ENCODE results near the gene ASTN1. TPM values are rescaled to one million over a fixed set of nuclear protein-coding genes. Genes with fewer than 3 reads are reported as not detected.

The ASTN1 gene
- total and polyA plus RNA-seq, 2 of the 4 experiments (the other 2 are of a cell fraction) = under 0.01 to 0.07 TPM

- no peak overlapping the region for H2BK120ac ChIP-seq (ENCODE audit: low read depth, low read length)
- POLR2A ChIA-PET (ENCODE audit: unreplicated experiment) = no interaction called here
- no peak overlapping the region for H3K4me3 ChIP-seq (ENCODE audit: insufficient read depth, low read depth, low read length)
- H4K8ac ChIP-seq (ENCODE audit: low read depth in 2 of 2, low read length in 2 of 2) = no peak overlapping the region
- H3K14ac ChIP-seq (replicated peaks; ENCODE audit: low read depth, low read length) = no peak overlapping the region
- H4K91ac ChIP-seq (ENCODE audit: insufficient read depth, low read depth, low read length) = no peak overlapping the region
- H4K20me1 ChIP-seq (ENCODE audit: insufficient read depth, low read length) = no peaks in the 10 kb centered on the region
- H2AK9ac ChIP-seq (replicated peaks; ENCODE audit: low read depth, low read length, poor library complexity) = no peak overlapping the region
- ATAC-seq (ENCODE audit: low read depth) (no peak), DNase-seq (no peak)
- no peaks in the 10 kb centered on the region for H3K9me3 ChIP-seq (ENCODE audit: control insufficient read depth, insufficient read depth, low read length)
- dilution Hi-C loops (cut with HindIII; ENCODE audit: low sequenced_read_pairs, unreplicated experiment) (no loop called here), intact Hi-C loops (cut with micrococcal nuclease) (no loop called here), in situ Hi-C loops (cut with MboI; ENCODE audit: low sequenced_read_pairs) (no loop called here)
- no peak overlapping the region for H2AK5ac ChIP-seq (ENCODE audit: low read depth, low read length)
- no peak overlapping the region for H2BK15ac ChIP-seq (ENCODE audit: low read depth, low read length)
- no TSS peak for BruUV-seq (replicated peaks)
- H3K56ac ChIP-seq (ENCODE audit: extremely low read depth, insufficient read depth, low read length) = no peak overlapping the region
- TF ChIP-seq BHLHE40 (IDR thresholded peaks at IDR 0.05; ENCODE audit: low read depth, low read length) (no peak), CTCF (conservative IDR thresholded peaks at IDR 0.05; ENCODE audit: low read depth, low read length) (no peak), USF2 (IDR thresholded peaks at IDR 0.05; ENCODE audit: low read depth, low read length) (no peak), RCOR1 (IDR thresholded peaks at IDR 0.05; ENCODE audit: insufficient replicate concordance, low read length) (no peak), CEBPB (IDR thresholded peaks at IDR 0.05; ENCODE audit: low read depth, low read length) (no peak), RFX5 (IDR thresholded peaks at IDR 0.05; ENCODE audit: low read depth, low read length) (no peak), POLR2A (IDR thresholded peaks at IDR 0.05; ENCODE audit: low read depth, low read length) (no peak), ELK1 (IDR thresholded peaks at IDR 0.05; ENCODE audit: borderline replicate concordance, low read depth, low read length) (no peak), MAFK (IDR thresholded peaks at IDR 0.05; ENCODE audit: low read depth, low read length) (no peak), CHD1 (IDR thresholded peaks at IDR 0.05; ENCODE audit: low read depth, low read length) (no peak)
- no peaks in the 10 kb centered on the region for H3K79me1 ChIP-seq (ENCODE audit: low read depth in 1 of 2, low read length in 2 of 2)
- H3K4ac ChIP-seq (ENCODE audit: low read depth, low read length) = no peak overlapping the region
- no peak overlapping the region for H3K23ac ChIP-seq (ENCODE audit: low read depth, low read length)
- H3K4me2 ChIP-seq (ENCODE audit: low read depth, low read length) = no peak overlapping the region
- no peaks in the 10 kb centered on the region for H3K4me1 ChIP-seq (ENCODE audit: control insufficient read depth, insufficient read depth, low read length)
- no peak overlapping the region for H3K18ac ChIP-seq (ENCODE audit: low read depth, low read length)
- H3K27me3 ChIP-seq (ENCODE audit: control insufficient read depth, insufficient read depth, low read length) = no peaks in the 10 kb centered on the region
- H3K27ac ChIP-seq (ENCODE audit: insufficient read depth, low read length) = no peak overlapping the region
- CTCF ChIA-PET = no interaction called here
- H2BK5ac ChIP-seq (ENCODE audit: low read depth, low read length, poor library complexity, severe bottlenecking) = no peak overlapping the region
- no peak overlapping the region for H2AFZ ChIP-seq (replicated peaks; ENCODE audit: low read length, poor library complexity)
- H3K9ac ChIP-seq (ENCODE audit: low read depth, low read length) = no peak overlapping the region
- no peak overlapping the region for H4K5ac ChIP-seq (ENCODE audit: low read depth, low read length)
- no peak overlapping the region for H2BK20ac ChIP-seq (ENCODE audit: low read depth, low read length)
- no peaks in the 10 kb centered on the region for H3K9me1 ChIP-seq (ENCODE audit: insufficient read depth, low read length)
- H3K36me3 ChIP-seq (ENCODE audit: control insufficient read depth, insufficient read depth, low read length) = no peaks in the 10 kb centered on the region
These were observed 72.5 kb downstream of the ASTN1 start for GRCh38 chr1:177092001-177092400.

All from IMR-90 (cell line).